A172 (cell line): ENCODE results near the gene BCORL1. TPM values are rescaled to one million over a fixed set of nuclear protein-coding genes. Genes with fewer than 3 reads are reported as not detected.
A peak's percentile ranks its signal among the peaks of the same experiment; 100 is the strongest.

Source experiments
- DNase-seq: peaks from one replicate; pipeline ENCODE4 v3.0.0-alpha.2; 2015; ENCODE audit warnings: low spot score
- total RNA-seq: library from RNA; depleted of rRNA; stranded (reverse); fragments of >200 nt; shearing (Covaris generic); gene quantifications from 2 replicates; pipeline ENCODE4 v1.2.3, GENCODE V29; 2014; rRNA removed

BCORL1 gene
- 0.48 and 0.74 TPM in 2 replicates for total RNA-seq

GRCh38 chrX:129982300-129983251, at the start of gene BCORL1:
TSS of gene BCORL1 (plus strand) at chrX:129982635. CDS start at chrX:130005232, 22,597 bp downstream.
- DNase-seq: peak; percentile 57

DNA sequence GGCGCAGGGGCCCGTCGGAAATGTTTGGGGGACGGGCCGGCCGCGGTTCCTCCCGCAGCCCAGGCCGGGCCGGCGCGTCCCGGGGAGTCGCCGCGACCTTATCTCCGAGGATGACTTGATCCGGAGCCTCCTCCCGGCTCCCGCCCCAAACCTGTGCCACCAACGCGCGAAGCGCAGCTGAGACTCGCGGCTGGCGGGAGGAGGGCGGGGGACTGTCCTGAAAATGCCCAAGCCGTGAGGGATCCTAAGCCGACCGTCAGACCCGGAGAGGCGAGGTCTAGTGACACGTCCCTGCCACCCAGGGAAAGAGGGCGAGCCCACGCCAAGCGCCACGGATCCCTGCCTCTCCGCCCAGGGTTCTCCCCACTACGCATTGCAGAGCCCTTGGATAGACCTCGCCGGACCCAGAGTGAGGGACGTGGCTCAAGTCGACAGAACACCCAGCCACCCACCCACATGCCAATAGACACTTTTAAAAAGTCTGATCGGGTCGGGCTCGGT, 49.6 kb upstream of the BCORL1 start:
- no peak for DNase-seq

DNA sequence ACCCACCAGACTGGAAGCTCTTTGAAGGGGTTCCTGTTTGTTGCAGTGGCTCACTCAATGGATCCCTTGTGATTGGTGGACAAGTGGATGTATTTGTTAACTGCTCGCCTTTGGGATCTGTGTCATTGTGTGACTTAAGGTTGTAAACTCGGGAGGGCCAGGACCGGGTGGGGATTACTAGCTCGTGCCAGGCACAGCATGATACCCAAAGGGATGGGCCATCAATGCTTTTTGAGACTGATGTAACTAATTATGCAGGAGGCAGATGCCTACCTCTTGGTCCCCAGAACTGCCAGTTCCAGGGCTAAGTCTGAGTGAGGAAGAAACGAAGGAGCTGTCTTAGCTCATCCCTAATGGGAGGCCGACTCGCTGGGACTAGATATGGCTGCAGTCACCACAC, 48.7 kb upstream of the BCORL1 start:
- no peak for DNase-seq

DNA sequence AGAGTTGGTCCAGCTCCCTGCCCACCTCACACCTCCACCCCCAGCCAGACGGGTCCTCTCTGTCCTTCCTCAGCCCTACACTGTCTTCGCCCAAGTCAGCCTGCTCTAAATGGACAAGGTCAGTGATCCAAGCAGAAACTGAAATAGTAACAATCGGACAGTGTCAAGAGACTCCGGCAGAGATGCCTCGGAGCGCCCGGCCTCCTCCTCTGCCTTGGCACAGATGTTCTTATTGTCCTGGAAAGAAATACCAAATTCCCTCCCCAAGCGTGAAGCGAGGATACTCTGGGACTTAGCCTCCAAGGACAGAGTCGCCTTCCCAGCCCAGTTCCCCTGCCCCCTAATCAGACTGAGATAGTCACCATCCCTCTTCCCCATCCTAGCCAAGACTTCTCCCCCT, 48.0 kb upstream of the BCORL1 start:
- no peak for DNase-seq

- no peak for DNase-seq
Measured at GRCh38 chrX:129934952-129935351, 47.5 kb upstream of the BCORL1 start.

DNA sequence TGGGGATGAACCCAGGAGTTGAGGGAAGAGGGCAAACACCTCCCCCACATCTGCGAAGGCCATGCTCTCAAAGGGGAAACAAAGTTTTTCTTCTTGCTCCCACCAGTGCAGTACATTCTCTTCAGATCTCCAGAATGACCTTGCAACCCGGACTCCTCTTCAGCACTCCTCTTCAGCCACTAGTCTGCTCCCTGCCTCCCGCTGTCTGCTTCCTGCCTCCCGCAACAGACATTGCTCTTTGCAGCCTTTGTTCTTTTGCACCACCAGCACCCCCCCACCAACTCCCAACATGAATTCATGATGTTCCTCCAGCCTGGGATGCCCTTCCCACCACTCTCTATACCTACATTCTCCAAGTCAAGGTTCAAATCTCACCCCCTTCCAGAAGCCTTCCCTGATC, 44.4 kb upstream of the BCORL1 start:
- no peak for DNase-seq

DNA sequence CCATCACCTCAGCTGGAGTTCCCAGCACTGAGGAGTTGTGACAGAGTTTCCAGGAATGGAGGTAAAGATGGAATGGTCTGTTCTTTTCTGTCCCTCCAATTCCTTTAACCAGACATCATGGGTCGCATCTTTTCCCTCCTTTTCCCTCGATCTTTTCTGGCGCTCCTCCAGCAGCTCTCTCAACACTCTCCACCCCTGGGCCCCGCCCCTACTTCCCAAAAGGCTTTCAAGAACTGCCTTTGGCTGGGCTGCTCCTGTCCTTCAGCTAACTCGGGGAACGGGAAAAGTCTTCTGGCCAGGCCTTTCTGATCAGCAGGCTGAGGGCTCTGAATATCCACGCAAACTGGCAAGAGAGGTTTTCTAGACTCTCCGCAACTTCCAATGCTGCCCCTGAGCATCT, 42.4 kb upstream of the BCORL1 start:
- no peak for DNase-seq

- no peak for DNase-seq
Measured at GRCh38 chrX:129940721-129941120, 41.7 kb upstream of the BCORL1 start.

DNA sequence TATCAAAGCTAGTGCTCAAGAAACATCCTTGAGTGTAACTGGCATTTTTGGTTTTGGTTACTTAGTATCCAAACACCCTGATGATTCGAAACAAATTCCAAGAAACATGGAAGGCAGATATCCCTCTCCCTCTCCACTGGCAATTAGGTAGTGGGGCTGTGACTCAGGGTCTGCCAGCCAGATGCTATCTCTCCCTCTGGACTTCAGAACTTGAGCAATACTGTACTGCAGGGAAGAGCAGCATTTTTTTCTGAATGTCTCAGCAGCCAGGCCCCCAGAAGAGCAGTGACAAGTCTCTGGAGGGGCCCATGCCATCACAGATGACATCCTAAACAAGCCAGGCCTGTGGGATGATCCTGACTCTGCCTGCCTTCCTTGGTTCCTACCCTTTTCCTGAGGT, 37.3 kb upstream of the BCORL1 start:
- no peak for DNase-seq

GRCh38 chrX:129953334-129953648, 29.1 kb upstream of the BCORL1 start:
- no peak for DNase-seq

DNA sequence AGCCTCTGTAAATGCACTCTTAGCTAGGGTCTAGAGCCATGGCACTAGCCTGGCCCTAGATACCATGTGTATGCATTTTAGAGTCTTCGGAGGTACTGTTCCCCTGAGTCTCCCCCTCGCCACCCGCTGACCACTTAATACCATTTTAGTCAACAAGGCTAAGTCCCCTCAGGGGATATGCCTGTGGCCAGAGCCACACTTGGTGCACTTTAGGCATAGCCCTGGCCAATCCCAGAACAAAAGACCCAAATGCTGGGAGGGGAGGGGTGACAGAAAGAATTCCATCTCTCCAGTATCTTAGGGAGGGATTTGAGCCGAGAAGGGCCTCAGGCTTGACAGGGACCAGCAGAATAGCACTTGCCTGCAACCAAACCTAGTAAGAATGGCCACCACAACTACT, 28.6 kb upstream of the BCORL1 start:
- no peak for DNase-seq

DNA sequence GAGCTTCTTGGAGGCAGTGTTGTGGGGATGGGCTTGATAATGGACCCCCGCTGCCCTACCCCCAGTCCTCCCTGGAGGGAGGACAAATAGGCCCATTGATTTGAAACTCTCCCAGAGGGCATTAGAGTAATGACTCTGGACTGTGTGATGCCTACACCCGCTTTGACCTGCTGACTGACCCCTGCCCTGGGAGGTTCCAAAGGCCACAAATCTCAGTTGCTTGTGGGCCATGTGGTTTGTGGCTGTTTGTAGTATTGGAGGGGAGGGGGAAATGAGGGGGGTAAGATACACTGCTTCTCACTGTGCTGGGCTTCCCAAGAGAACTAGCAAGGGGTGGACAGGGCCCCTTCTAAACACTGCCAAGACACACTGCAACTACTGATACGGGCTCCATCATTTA, 27.6 kb upstream of the BCORL1 start:
- DNase-seq: no peak

- DNase-seq: no peak
Measured at GRCh38 chrX:129955682-129956081, 26.8 kb upstream of the BCORL1 start.

DNA sequence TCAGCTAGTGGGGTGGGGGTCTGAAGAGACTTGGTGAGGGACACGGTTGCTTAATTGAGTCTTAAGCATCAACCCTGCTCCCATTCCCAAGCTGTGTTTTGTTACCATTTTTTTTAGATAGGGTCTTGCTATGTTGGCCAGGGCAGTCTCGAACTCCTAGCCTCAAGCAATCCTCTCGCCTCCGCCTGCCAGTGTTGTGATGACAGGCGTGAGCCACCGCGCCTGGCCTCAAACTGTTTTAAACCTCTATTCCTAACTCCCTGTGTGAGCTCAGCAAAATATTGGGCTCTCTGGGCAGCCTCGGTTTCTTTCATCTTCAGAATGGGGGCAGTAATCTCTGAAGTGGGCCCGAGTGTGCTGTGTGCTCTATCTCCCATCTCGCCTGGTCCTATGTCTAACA, 26.3 kb upstream of the BCORL1 start:
- DNase-seq: no peak

DNA sequence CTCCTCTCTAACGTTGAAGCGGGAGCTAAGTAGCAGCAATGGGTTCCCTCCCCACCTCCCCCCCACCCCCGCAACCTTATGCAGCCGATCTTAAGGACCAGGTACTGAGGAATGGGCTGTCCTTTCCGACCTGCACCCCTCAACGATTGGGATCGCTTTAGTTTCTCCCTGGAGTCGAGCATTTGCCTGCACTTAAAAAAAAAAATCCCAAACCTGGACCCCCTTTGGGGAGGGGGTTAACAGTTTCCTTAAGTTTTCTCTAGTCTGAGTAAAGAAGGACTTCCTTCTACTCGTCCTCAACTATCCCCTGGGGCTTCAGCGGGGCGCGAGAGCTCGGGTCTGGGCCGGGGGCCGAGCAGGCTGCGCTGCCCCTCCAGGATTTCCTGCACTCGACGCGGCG, 25.7 kb upstream of the BCORL1 start:
- no peak for DNase-seq

- no peak for DNase-seq
Measured at GRCh38 chrX:129957241-129958082, 25.0 kb upstream of the BCORL1 start.

- no peak for DNase-seq
Measured at GRCh38 chrX:129958083-129958465, 24.4 kb upstream of the BCORL1 start.

- DNase-seq: no peak
Measured at GRCh38 chrX:129958814-129959492, 23.5 kb upstream of the BCORL1 start.

DNA sequence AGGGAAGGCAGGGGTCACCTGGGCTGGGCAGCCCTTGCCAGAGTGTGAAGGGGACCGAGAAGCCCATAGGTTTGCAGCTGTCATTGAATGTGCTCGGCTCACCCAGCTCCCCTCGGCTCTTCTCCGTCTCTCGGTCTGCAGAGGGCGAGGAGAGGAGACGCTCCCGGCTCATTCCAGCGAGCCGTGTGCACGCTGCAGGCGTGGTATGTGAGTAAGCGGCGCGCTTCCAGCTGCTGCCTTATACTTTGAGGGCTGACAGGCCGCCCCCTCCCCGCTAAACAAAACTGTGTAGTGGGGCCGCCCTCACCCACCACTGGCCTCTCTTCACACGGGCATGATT, 23.0 kb upstream of the BCORL1 start:
- no peak for DNase-seq

- peak; percentile 62 for DNase-seq
Measured at GRCh38 chrX:129961180-129962083, 21.0 kb upstream of the BCORL1 start.

GRCh38 chrX:129963729-129964128, 18.7 kb upstream of the BCORL1 start:
- DNase-seq: no peak
